Osteoblast (primary cell): Measurements from ENCODE around the gene IL3RA. TPM values are rescaled to one million over a fixed set of nuclear protein-coding genes. Genes with fewer than 3 reads are reported as not detected.

Experiments used
- DNase-seq: peaks from one replicate; pipeline ENCODE4 v3.0.0; 2011; ENCODE audit warnings: low spot score, mixed read lengths; ENCODE audit not compliant: insufficient read length; ENCODE audit errors: missing footprints
- H2AFZ ChIP-seq: 2 replicates; pipeline ENCODE4 v1.6.0; 2011; ENCODE audit warnings: mild to moderate bottlenecking, low read length
- H3K27ac ChIP-seq: 2 replicates; pipeline ENCODE4 v1.5.1; 2011; ENCODE audit warnings: mild to moderate bottlenecking, low read depth, low read length, moderate library complexity
- H3K27me3 ChIP-seq: 2 replicates; pipeline ENCODE4 v1.6.0; 2012; ENCODE audit warnings: mild to moderate bottlenecking, control low read depth, inconsistent platforms, low read length, moderate library complexity; ENCODE audit not compliant: insufficient read depth
- H3K36me3 ChIP-seq: 2 replicates; pipeline ENCODE4 v1.5.1; 2011; ENCODE audit warnings: mild to moderate bottlenecking, low read length, control low read depth, moderate library complexity; ENCODE audit not compliant: insufficient read depth
- H3K4me1 ChIP-seq: 2 replicates; pipeline ENCODE4 v1.5.1; 2011; ENCODE audit warnings: mild to moderate bottlenecking, low read length, control low read depth, moderate library complexity; ENCODE audit not compliant: insufficient read depth
- H3K4me2 ChIP-seq: 2 replicates; pipeline ENCODE4 v1.6.0; 2011; ENCODE audit warnings: mild to moderate bottlenecking, low read length; ENCODE audit not compliant: insufficient read depth
- H3K4me3 ChIP-seq: fragments of 200-600 bp; sonication (generic); 3 replicates; pipeline ENCODE4 v1.5.1; 2012; ENCODE audit warnings: mild to moderate bottlenecking, low read length, inconsistent platforms; ENCODE audit not compliant: insufficient read depth
- H3K79me2 ChIP-seq: 2 replicates; pipeline ENCODE4 v1.6.0; 2012; ENCODE audit warnings: mild to moderate bottlenecking, low read length, control low read depth, inconsistent platforms; ENCODE audit not compliant: insufficient read depth
- H3K9me3 ChIP-seq: 2 replicates; pipeline ENCODE4 v1.5.1; 2011; ENCODE audit warnings: low read depth, low read length, control low read depth
- H4K20me1 ChIP-seq: 2 replicates; pipeline ENCODE4 v1.6.0; 2012; ENCODE audit warnings: mild to moderate bottlenecking, low read length, control low read depth; ENCODE audit not compliant: insufficient read depth
- total RNA-seq: library from RNA; depleted of rRNA; stranded (reverse); fragments of >200 nt; gene quantifications from 2 replicates; pipeline ENCODE4 v1.2.3, GENCODE V29; 2012
- TF ChIP-seq, protein P1 (sequence below): IDR thresholded peaks from 2 replicates; pipeline ENCODE4 v1.5.1; 2011; ENCODE audit warnings: mild to moderate bottlenecking, low read depth, low read length, moderate library complexity; ENCODE audit errors: extremely low read depth

Gene IL3RA
- total RNA-seq, 1 donor, result 0.72 TPM

DNA sequence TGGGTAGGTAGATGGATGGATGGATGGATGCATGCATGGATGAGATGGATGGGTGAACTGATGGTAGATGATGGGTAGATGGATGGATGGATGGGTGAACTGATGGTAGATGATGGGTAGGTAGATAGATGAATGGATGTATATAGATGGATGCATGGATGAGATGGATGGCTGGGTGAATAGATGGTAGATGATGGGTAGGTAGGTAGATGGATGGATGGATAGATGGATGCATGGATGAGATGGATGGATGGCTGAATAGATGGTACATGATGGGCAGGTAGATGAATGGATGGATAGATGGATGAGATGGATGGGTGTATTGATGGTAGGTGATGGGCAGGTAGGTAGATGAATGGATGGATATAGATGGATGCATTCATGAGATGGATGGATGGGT lies 70.5 kb downstream of the IL3RA start:
- H3K27me3 ChIP-seq, result no peaks in the 10 kb centered on the region
- peaks cover 48% of the 10 kb centered on the region for H3K36me3 ChIP-seq
- H3K27ac ChIP-seq, result no peak overlapping the region

DNA sequence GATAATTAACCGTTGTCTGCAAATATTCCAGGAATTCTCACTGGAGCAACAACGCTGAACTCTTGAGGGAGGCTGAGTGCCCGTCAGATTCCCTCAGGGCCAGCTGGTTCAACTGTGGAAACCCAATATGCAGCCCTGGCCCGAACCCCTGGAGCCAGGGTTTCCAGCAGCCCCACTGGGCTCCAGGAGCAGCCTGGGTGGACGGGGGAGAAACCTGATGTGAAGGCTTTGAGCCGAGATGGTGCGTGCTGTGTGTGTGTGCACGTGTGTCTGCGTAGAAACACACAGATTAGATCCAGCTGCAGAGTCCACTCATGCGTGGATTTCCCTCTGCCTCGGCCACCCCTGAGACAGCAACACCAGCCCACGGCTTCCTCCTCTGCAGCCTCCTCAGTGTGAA lies 74.7 kb downstream of the IL3RA start:
- H3K79me2 ChIP-seq, result no peaks in the 10 kb centered on the region
- DNase-seq, result no peak
- no peaks in the 10 kb centered on the region for H3K4me1 ChIP-seq
- H3K27me3 ChIP-seq, result no peaks in the 10 kb centered on the region
- no peak overlapping the region for H3K27ac ChIP-seq
- H3K4me2 ChIP-seq, result no peak overlapping the region
- H4K20me1 ChIP-seq, result peaks cover 4% of the 10 kb centered on the region
- no peak overlapping the region for H2AFZ ChIP-seq
- no peaks in the 10 kb centered on the region for H3K9me3 ChIP-seq
- TF ChIP-seq, protein P1, sequence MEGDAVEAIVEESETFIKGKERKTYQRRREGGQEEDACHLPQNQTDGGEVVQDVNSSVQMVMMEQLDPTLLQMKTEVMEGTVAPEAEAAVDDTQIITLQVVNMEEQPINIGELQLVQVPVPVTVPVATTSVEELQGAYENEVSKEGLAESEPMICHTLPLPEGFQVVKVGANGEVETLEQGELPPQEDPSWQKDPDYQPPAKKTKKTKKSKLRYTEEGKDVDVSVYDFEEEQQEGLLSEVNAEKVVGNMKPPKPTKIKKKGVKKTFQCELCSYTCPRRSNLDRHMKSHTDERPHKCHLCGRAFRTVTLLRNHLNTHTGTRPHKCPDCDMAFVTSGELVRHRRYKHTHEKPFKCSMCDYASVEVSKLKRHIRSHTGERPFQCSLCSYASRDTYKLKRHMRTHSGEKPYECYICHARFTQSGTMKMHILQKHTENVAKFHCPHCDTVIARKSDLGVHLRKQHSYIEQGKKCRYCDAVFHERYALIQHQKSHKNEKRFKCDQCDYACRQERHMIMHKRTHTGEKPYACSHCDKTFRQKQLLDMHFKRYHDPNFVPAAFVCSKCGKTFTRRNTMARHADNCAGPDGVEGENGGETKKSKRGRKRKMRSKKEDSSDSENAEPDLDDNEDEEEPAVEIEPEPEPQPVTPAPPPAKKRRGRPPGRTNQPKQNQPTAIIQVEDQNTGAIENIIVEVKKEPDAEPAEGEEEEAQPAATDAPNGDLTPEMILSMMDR, result no peak
- no peak overlapping the region for H3K4me3 ChIP-seq
- peaks cover 27% of the 10 kb centered on the region for H3K36me3 ChIP-seq

More for the DNA sequence above, 70.5 kb downstream of the IL3RA start:
- no peak for DNase-seq
- no peaks in the 10 kb centered on the region for H3K4me1 ChIP-seq
- H4K20me1 ChIP-seq, result peaks cover 16% of the 10 kb centered on the region
- H2AFZ ChIP-seq, result no peak overlapping the region
- no peak overlapping the region for H3K4me2 ChIP-seq
- no peak overlapping the region for H3K4me3 ChIP-seq
- TF ChIP-seq, protein P1, result no peak
- H3K79me2 ChIP-seq, result no peaks in the 10 kb centered on the region
- H3K9me3 ChIP-seq, result no peaks in the 10 kb centered on the region

DNA sequence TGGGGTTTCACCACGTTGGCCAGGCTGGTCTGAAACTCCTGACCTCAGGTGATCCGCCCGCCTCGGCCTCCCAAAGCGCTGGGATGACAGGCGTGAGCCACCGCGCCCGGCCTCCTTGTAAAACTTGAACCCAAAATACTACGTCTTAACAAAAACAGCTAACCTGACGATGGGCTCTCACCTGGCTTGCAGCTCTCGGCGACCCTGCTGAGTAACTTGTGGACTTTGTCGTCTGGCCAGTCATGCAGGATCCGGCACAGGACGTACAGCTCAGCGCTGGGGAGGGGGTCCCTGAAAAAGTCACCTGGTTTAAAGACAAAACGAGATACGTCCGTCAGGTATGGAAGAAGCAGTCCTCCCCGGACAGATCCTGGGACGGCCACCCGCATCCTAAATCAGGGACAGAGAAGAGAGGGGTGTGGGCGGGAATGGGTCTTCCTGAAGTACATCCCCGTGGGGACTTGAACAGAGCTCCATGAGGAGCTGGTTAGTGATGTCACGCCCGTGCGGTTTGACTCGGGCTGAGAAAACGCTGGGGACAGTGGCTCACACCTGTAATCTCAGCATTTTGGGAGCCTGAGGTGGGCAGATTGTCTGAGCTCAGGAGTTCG lies 76.1 kb downstream of the IL3RA start:
- Histone ChIP-seq H3K4me3 (no peak overlapping the region), H3K79me2 (no peaks in the 10 kb centered on the region), H4K20me1 (peaks cover 2% of the 10 kb centered on the region), H3K36me3 (peaks cover 25% of the 10 kb centered on the region), H3K4me2 (no peak overlapping the region), H3K4me1 (no peaks in the 10 kb centered on the region), H3K27me3 (no peaks in the 10 kb centered on the region), H2AFZ (no peak overlapping the region), H3K27ac (no peak overlapping the region), H3K9me3 (no peaks in the 10 kb centered on the region)
- no peak for DNase-seq
- TF ChIP-seq, protein P1, result no peak

DNA sequence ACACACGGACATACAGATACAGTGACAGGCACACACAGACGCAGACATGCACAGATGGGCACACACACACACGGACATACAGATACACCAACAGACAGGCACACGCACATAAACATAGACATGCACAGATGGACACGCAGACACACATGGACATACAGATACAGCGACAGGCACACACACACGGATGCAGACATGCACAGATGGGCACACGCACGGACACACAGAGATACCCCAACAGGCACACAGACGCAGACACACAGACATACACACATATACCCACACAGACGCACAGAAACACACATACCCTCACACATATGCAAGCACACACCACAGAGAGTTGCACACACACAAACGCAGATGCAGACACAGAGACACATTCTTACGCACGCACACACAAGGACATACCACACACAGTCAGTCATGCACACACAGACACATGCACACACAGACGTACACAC lies 79.8 kb downstream of the IL3RA start:
- no peaks in the 10 kb centered on the region for H3K4me1 ChIP-seq
- TF ChIP-seq, protein P1, result no peak
- peaks cover 2% of the 10 kb centered on the region for H3K9me3 ChIP-seq
- no peak overlapping the region for H3K27ac ChIP-seq
- no peaks in the 10 kb centered on the region for H3K27me3 ChIP-seq
- peaks cover 37% of the 10 kb centered on the region for H3K36me3 ChIP-seq
- H4K20me1 ChIP-seq, result peaks cover 2% of the 10 kb centered on the region
- H3K4me3 ChIP-seq, result no peak overlapping the region
- H3K4me2 ChIP-seq, result no peak overlapping the region
- no peak for DNase-seq
- no peak overlapping the region for H2AFZ ChIP-seq
- no peaks in the 10 kb centered on the region for H3K79me2 ChIP-seq
